Measurements from ENCODE around the gene IRF1.

The IRF1 gene

GRCh38 chr5:132496191-132496630, 5.6 kb upstream of the IRF1 start:
- no peak for DNase-seq (ENCODE audit: insufficient read length, low spot score)
- FAIRE-seq: no peak
- TF ChIP-seq CTCF (IDR thresholded peaks at IDR 0.05; ENCODE audit: insufficient read depth, missing control alignments): no peak

- TF ChIP-seq CTCF (IDR thresholded peaks at IDR 0.05; ENCODE audit: insufficient read depth, missing control alignments): no peak
- FAIRE-seq (no peak), DNase-seq (ENCODE audit: insufficient read length, low spot score) (peak; percentile 65)
Measured at GRCh38 chr5:132495667-132496190, 5.2 kb upstream of the IRF1 start.

- FAIRE-seq (no peak), DNase-seq (ENCODE audit: insufficient read length, low spot score) (no peak)
- no peak for TF ChIP-seq CTCF (IDR thresholded peaks at IDR 0.05; ENCODE audit: insufficient read depth, missing control alignments)
Measured at GRCh38 chr5:132493821-132494220, 3.2 kb upstream of the IRF1 start.

- FAIRE-seq (no peak), DNase-seq (ENCODE audit: insufficient read length, low spot score) (no peak)
- no peak for TF ChIP-seq CTCF (IDR thresholded peaks at IDR 0.05; ENCODE audit: insufficient read depth, missing control alignments)
Measured at GRCh38 chr5:132493241-132493640, 2.7 kb upstream of the IRF1 start.

GRCh38 chr5:132492386-132493125, 2.0 kb upstream of the IRF1 start:
- TF ChIP-seq CTCF (IDR thresholded peaks at IDR 0.05; ENCODE audit: insufficient read depth, missing control alignments): no peak
- no peak for DNase-seq (ENCODE audit: insufficient read length, low spot score)
- no peak for FAIRE-seq

- FAIRE-seq: no peak
- TF ChIP-seq CTCF (IDR thresholded peaks at IDR 0.05; ENCODE audit: insufficient read depth, missing control alignments): no peak
- DNase-seq (ENCODE audit: insufficient read length, low spot score): no peak
Measured at GRCh38 chr5:132491368-132492364, 1.1 kb upstream of the IRF1 start.

Data from D721Med (cell line).